IMR-90 (cell line): ENCODE measurements around the gene FGA. TPM values are rescaled to one million over a fixed set of nuclear protein-coding genes. Genes with fewer than 3 reads are reported as not detected.

ENCODE experiments used
- ATAC-seq: fragments of 200-7000 bp; cut with Tn5 transposase; 2 replicates; pipeline ENCODE4 v1.9.1; 2020; ENCODE audit warnings: low read depth, mild to moderate bottlenecking, moderate library complexity
- BruUV-seq: library from RNA; stranded (reverse); fragments of 400-500 nt; replicated peaks from 2 replicates; lab custom pipeline; 2021; lab: Mats Ljungman, UMichigan
- CTCF ChIA-PET: fragments of 300-600 bp; formaldehyde crosslinking; extraction: SDS; loops from one replicate; lab custom pipeline; 2021; ENCODE audit warnings: antibody characterized with exemption; lab: Yijun Ruan, JAX
- POLR2A ChIA-PET: fragments of 300-600 bp; sonication (Branson Sonifier 250); formaldehyde crosslinking; loops from one replicate; lab custom pipeline; 2022; ENCODE audit warnings: antibody characterized with exemption; ENCODE audit not compliant: unreplicated experiment; lab: Charles Lee
- DNase-seq: peaks from one replicate; pipeline ENCODE4 v3.0.0; 2013
- H2AFZ ChIP-seq: replicated peaks from 2 replicates; pipeline ENCODE3; 2013; ENCODE audit warnings: low read length, mild to moderate bottlenecking; ENCODE audit not compliant: poor library complexity
- H2AK5ac ChIP-seq: 2 replicates; pipeline ENCODE4 v1.6.1; 2013; ENCODE audit warnings: low read depth, low read length, inconsistent platforms
- H2AK9ac ChIP-seq: replicated peaks from 2 replicates; pipeline ENCODE3; 2013; ENCODE audit warnings: mild to moderate bottlenecking, low read depth, low read length, moderate library complexity; ENCODE audit not compliant: poor library complexity
- H2BK120ac ChIP-seq: 2 replicates; pipeline ENCODE4 v1.6.1; 2013; ENCODE audit warnings: low read depth, low read length, inconsistent platforms
- H2BK15ac ChIP-seq: 3 replicates; pipeline ENCODE4 v1.6.1; 2013; ENCODE audit warnings: low read depth, low read length, inconsistent platforms
- H2BK20ac ChIP-seq: 2 replicates; pipeline ENCODE4 v1.6.1; 2013; ENCODE audit warnings: low read depth, mild to moderate bottlenecking, inconsistent platforms, low read length, moderate library complexity
- H2BK5ac ChIP-seq: 2 replicates; pipeline ENCODE4 v1.6.1; 2013; ENCODE audit warnings: mild to moderate bottlenecking, low read depth, low read length, inconsistent platforms; ENCODE audit not compliant: poor library complexity, severe bottlenecking
- H3K14ac ChIP-seq: replicated peaks from 2 replicates; pipeline ENCODE4 v1.6.1; 2013; ENCODE audit warnings: low read depth, low read length, inconsistent platforms
- H3K18ac ChIP-seq: 2 replicates; pipeline ENCODE4 v1.6.1; 2013; ENCODE audit warnings: low read depth, low read length, control low read depth
- H3K23ac ChIP-seq: 2 replicates; pipeline ENCODE4 v1.6.1; 2013; ENCODE audit warnings: low read depth, low read length, inconsistent platforms
- H3K27ac ChIP-seq: 2 replicates; pipeline ENCODE4 v1.5.1; 2013; ENCODE audit warnings: mild to moderate bottlenecking, control low read depth, low read length; ENCODE audit not compliant: insufficient read depth
- H3K27me3 ChIP-seq: 2 replicates; pipeline ENCODE4 v1.6.1; 2013; ENCODE audit warnings: low read length; ENCODE audit not compliant: control insufficient read depth, insufficient read depth
- H3K36me3 ChIP-seq: 2 replicates; pipeline ENCODE4 v1.6.1; 2013; ENCODE audit warnings: low read length, mixed read lengths; ENCODE audit not compliant: control insufficient read depth, insufficient read depth
- H3K4ac ChIP-seq: 2 replicates; pipeline ENCODE4 v1.6.1; 2013; ENCODE audit warnings: low read depth, low read length, inconsistent platforms
- H3K4me1 ChIP-seq: 2 replicates; pipeline ENCODE4 v1.6.1; 2013; ENCODE audit warnings: low read length, mixed read lengths; ENCODE audit not compliant: control insufficient read depth, insufficient read depth
- H3K4me2 ChIP-seq: 2 replicates; pipeline ENCODE4 v1.6.1; 2013; ENCODE audit warnings: low read depth, mild to moderate bottlenecking, control low read depth, low read length, moderate library complexity
- H3K4me3 ChIP-seq: 2 replicates; pipeline ENCODE4 v1.5.1; 2013; ENCODE audit warnings: low read depth, mild to moderate bottlenecking, control low read depth, low read length, moderate library complexity; ENCODE audit not compliant: insufficient read depth
- H3K56ac ChIP-seq: 2 replicates; pipeline ENCODE4 v1.6.1; 2013; ENCODE audit warnings: low read length, inconsistent platforms; ENCODE audit not compliant: insufficient read depth; ENCODE audit errors: extremely low read depth
- H3K79me1 ChIP-seq, 2 experiments: 2 replicates each; pipeline ENCODE4 v1.6.1; 2013; ENCODE audit warnings: low read length in 2 of 2, inconsistent platforms in 1 of 2, low read depth in 1 of 2
- H3K9ac ChIP-seq: 2 replicates; pipeline ENCODE4 v1.6.1; 2013; ENCODE audit warnings: low read depth, low read length, control low read depth
- H3K9me1 ChIP-seq: 2 replicates; pipeline ENCODE4 v1.6.1; 2013; ENCODE audit warnings: low read length, inconsistent platforms; ENCODE audit not compliant: insufficient read depth
- H3K9me3 ChIP-seq: 2 replicates; pipeline ENCODE4 v1.6.1; 2013; ENCODE audit warnings: low read length; ENCODE audit not compliant: control insufficient read depth, insufficient read depth
- H4K20me1 ChIP-seq: 2 replicates; pipeline ENCODE4 v1.6.1; 2013; ENCODE audit warnings: low read length, inconsistent platforms; ENCODE audit not compliant: insufficient read depth
- H4K5ac ChIP-seq: 2 replicates; pipeline ENCODE4 v1.6.1; 2013; ENCODE audit warnings: mild to moderate bottlenecking, low read depth, low read length, control low read depth
- H4K8ac ChIP-seq, 2 experiments: 2 replicates each; pipeline ENCODE4 v1.6.1; 2013; ENCODE audit warnings: low read depth in 2 of 2, low read length in 2 of 2, control low read depth in 1 of 2, inconsistent platforms in 1 of 2
- H4K91ac ChIP-seq: 2 replicates; pipeline ENCODE4 v1.6.1; 2013; ENCODE audit warnings: low read depth, low read length, inconsistent platforms; ENCODE audit not compliant: insufficient read depth
- SMC3 ChIP-seq: fragments of 150-350 bp; IDR thresholded peaks from 2 replicates; pipeline ENCODE4 v1.6.1; 2016; ENCODE audit warnings: low read depth, mild to moderate bottlenecking, antibody characterized with exemption, low read length, moderate library complexity
- WGBS, 2 experiments: methylation state at CpG; one replicate each; pipeline versions ENCODE4 v1.1.5 to v1.1.7; 2013; ENCODE audit warnings: missing lambda C conversion rate in 2 of 2; ENCODE audit not compliant: insufficient read length in 1 of 2; ENCODE audit errors: extremely low coverage in 2 of 2; 5-methylcytosine and 5-hydroxymethylcytosine counted together
- dilution Hi-C: fragments of 300-500 bp; cut with HindIII; formaldehyde crosslinking; loops from one replicate; pipeline ENCODE4 v1.14.3; 2018; ENCODE audit warnings: low sequenced_read_pairs; ENCODE audit not compliant: unreplicated experiment
- in situ Hi-C: fragments of 300-500 bp; cut with MboI; formaldehyde crosslinking; loops from 3 replicates; pipeline ENCODE4 v1.14.3; 2019; ENCODE audit warnings: low sequenced_read_pairs, inconsistent platforms, mixed read lengths
- intact Hi-C: fragments of 100-400 bp; cut with micrococcal nuclease; formaldehyde crosslinking; loops from 2 replicates; pipeline ENCODE4 v1.10.0; 2022
- polyA plus RNA-seq, 3 experiments: library from polyadenylated mRNA; depleted of rRNA; stranded (reverse); fragments of >200 nt; gene quantifications; 2 replicates each; pipeline ENCODE4 v1.2.3, GENCODE V29; 2012; ENCODE audit warnings: low replicate concordance in 1 of 3
- total RNA-seq: library from RNA; depleted of rRNA; stranded (reverse); fragments of >200 nt; gene quantifications from 2 replicates; pipeline ENCODE4 v1.2.3, GENCODE V29; 2012

The FGA gene
- total and polyA plus RNA-seq, 2 of the 4 experiments (the other 2 are of a cell fraction), result not detected

- no peak overlapping the region for H2BK5ac ChIP-seq
- H2BK20ac ChIP-seq, result no peak overlapping the region
- H3K14ac ChIP-seq, result no peak overlapping the region
- H3K9ac ChIP-seq, result no peak overlapping the region
- H4K20me1 ChIP-seq, result no peaks in the 10 kb centered on the region
- no peak overlapping the region for H3K18ac ChIP-seq
- no peaks in the 10 kb centered on the region for H3K9me1 ChIP-seq
- no peak overlapping the region for H2AK9ac ChIP-seq
- in situ Hi-C loops, result no loop called here
- H4K91ac ChIP-seq, result no peak overlapping the region
- no peaks in the 10 kb centered on the region for H3K4me1 ChIP-seq
- no peak overlapping the region for H3K23ac ChIP-seq
- H2AFZ ChIP-seq, result no peak overlapping the region
- POLR2A ChIA-PET, result no interaction called here
- no peaks in the 10 kb centered on the region for H3K79me1 ChIP-seq
- no peak overlapping the region for H3K4ac ChIP-seq
- H3K56ac ChIP-seq, result no peak overlapping the region
- no peaks in the 10 kb centered on the region for H3K36me3 ChIP-seq
- H2BK15ac ChIP-seq, result no peak overlapping the region
- DNase-seq, result no peak
- no TSS peak for BruUV-seq
- WGBS, 2 experiments, result no CpG with 5 or more reads among the region's 2 CpGs
- H3K4me3 ChIP-seq, result no peak overlapping the region
- H3K27me3 ChIP-seq, result no peaks in the 10 kb centered on the region
- H3K9me3 ChIP-seq, result no peaks in the 10 kb centered on the region
- no peak for ATAC-seq
- no peak for TF ChIP-seq SMC3
- dilution Hi-C loops, result no loop called here
- H4K8ac ChIP-seq, result no peak overlapping the region
- no peak overlapping the region for H4K5ac ChIP-seq
- no peak overlapping the region for H3K27ac ChIP-seq
- intact Hi-C loops, result no loop called here
- CTCF ChIA-PET, result interaction anchor here (0.6 to 1.4 kb wide), 2 partner anchors 29 to 369 kb away, joined by 3 to 4 read pairs; no protein-coding TSS in a partner anchor
- H3K4me2 ChIP-seq, result no peak overlapping the region
- no peak overlapping the region for H2AK5ac ChIP-seq
- H2BK120ac ChIP-seq, result no peak overlapping the region
Measured at GRCh38 chr4:154588198-154588597, 2.3 kb downstream of the FGA start.
